Stimulated activated CD4-positive, alpha-beta T cell treated with anti-CD3 and anti-CD28 coated beads, TNF-alpha, amount 100 ng/mL, for 1 hour (primary cell): ENCODE results near the gene TMEM91.
"Not testable (repeated sequence)": the region's sequence is repeated elsewhere in the genome, so short reads cannot be mapped to it uniquely, and the experiment has no call there.

Experiments used
- DNase-seq, 3 donors: peaks; one replicate each; pipeline ENCODE4 v3.0.0-alpha.2; 2020; ENCODE audit warnings: low read depth in 3 of 3, low spot score in 1 of 3

Gene TMEM91

DNA sequence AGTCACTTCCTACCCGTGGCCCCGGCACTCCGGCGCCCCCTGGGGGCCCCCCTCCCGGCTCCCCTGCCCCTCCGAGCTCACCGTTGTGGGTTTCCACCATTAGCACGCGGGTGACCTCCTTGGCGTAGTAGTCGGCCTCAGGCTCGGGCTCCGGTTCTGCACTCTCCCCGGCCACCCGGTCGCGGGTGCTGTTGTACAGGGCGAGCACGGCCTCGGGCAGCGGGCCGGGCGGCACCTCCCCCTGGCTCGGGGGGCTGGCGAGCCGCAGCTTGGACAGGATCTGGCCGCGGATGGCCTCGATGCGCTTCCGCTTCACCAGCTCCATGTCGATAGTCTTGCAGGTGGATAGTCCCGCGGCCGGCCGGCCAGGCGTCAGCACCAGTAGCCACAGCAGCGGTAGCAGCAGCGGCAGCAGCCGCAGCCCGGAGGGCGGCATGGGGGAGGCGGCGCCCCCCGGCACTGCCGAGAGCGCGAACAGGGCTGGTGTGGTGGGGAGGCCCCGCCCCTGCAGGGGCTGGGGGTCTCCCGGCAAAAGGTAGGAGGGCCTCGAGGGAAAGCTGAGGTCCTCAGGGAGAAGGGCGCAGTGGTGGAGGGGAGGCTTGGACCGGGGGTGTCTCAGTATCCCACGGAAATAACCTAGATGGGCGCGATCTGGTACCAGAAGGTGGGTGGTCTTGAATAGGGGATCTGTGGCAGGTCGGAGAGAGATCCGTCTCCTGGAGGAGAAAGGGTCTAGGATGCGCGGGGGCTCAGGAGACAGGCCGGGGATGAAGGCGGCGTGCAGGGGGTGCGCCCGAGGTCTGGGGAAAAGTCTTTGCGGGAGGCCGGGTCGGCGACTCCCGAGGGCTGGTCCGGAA is 23.5 kb upstream of the TMEM91 start:
- DNase-seq, result peak in 2 of 3 donors; percentile 63 to 77

- peak; percentile 88 to 91 (median 90) for DNase-seq
These were observed 22.6 kb upstream of the TMEM91 start, which contains the start of gene TGFB1 for GRCh38 chr19:41353466-41354342. TGFB1 (minus strand) TSS chr19:41353922; CDS start chr19:41353044, 878 bp downstream.

DNA sequence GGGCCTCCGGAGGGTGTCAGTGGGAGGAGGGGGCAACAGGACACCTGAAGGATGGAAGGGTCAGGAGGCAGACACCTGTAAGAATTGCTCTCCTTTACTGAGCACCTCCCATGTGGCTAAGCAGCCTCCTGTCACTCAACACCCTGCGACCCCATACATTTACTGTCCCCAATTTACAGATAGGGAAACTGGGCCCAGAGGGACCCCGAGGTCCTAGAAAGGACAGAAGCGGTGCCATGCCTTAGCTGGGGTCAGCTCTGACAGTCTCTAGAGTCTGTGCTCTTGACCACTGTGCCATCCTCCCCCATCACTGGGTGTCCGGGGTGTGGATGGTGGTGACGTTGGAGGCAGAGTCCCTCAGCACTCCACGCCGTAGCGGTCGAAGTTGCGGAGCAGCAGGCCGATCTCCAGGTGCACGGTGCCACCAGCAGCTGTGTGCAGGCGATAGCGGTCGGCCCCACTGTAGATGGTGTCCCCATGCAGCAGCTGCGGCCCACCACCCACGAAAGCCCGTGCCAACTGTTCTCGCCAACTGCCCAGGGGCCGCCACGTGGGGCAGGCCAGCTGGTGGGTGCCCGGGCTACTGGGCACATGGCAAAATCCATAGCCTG is 21.9 kb upstream of the TMEM91 start:
- DNase-seq, result no peak

- no peak for DNase-seq
These were observed 21.3 kb upstream of the TMEM91 start for GRCh38 chr19:41355035-41355434.

- no peak for DNase-seq
These were observed 20.5 kb upstream of the TMEM91 start for GRCh38 chr19:41355802-41356201.

DNA sequence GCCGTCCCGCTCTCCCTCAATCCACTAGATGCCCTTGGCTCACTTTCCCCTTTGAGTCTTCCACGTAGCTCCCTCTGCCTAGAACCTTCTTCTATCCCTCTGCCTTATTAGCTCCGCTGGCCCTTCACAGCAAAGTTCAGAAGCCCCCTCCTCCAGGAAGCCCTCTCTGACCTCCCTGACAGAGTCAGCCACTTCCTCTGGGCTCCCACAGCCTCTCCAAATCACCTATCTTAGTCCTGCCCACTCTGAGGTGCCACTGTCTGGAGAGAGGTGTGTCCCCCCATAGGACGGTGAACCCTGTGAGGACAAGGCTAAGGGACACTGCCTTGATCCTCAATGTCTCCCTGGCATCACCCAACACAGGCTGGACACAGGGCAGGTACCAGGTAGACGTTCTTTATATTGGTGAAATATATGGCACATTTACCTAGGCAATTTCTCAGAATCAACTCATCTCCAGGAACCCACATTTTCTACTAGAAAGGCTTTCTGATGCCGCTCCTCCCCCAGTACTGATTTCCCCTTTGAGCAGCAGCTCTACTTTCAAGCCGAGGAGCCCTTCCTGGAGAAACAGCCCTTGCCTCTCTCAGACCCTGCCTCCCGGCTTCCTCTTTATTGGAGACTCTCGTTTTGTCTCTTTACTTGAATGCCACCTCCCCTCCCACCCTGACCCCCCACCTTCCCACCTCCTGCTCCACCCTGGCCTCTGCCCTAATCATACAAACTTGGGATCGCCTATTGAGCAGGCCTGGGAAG is 19.2 kb upstream of the TMEM91 start:
- DNase-seq, result no peak

GRCh38 chr19:41357746-41358145 is 18.6 kb upstream of the TMEM91 start:
- DNase-seq, result no peak

- no peak for DNase-seq
These were observed 16.6 kb upstream of the TMEM91 start for GRCh38 chr19:41359741-41360140.

DNA sequence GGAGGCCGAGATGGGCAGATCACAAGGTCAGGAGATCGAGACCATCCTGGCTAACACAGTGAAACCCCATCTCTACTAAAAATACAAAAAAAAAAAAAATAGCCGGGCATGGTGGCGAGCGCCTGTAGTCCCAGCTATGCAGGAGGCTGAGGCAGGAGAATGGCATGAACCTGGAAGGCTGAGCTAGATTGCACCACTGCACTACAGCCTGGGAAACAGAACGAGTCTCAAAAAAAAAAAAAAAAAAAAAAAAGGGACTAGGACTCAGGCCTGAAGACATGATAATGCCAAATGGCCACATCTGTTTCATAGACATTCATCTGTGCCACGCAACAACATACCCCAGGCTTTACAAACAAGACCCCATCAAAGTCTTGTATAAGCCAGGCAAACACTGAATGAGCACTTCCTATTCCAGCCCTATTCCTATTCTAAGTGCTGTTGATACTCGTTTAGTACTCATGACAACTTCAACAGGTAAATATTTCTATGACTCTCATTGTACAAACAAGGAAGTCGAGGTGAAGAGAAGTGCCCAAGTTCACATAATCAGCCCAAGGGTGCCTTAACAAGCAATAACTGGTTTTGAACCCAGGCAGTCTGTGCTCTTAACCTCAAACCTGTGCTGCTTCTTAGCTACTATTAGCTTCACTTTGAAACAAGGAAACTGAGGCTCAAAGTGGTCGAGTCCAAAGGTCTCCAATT is 14.0 kb upstream of the TMEM91 start:
- no peak for DNase-seq

DNA sequence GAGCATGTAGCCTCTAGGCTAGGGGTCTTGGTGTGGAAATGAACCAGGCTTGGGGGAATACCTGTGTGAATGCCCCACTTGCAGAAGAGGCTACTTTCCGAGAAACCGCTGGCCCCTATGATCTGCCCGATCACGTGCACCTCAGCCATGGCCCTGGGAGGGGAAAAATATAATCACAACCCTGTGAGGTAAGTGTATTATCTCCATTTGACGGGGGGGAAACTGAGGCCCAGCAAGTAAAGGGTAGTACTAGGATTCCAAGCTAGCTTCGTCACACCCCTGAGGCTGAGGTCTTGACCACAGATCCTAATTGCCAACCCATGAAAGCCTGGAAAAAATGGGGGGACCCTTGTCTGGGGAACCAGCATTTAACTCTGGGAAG is 13.0 kb upstream of the TMEM91 start:
- DNase-seq, result no peak

DNA sequence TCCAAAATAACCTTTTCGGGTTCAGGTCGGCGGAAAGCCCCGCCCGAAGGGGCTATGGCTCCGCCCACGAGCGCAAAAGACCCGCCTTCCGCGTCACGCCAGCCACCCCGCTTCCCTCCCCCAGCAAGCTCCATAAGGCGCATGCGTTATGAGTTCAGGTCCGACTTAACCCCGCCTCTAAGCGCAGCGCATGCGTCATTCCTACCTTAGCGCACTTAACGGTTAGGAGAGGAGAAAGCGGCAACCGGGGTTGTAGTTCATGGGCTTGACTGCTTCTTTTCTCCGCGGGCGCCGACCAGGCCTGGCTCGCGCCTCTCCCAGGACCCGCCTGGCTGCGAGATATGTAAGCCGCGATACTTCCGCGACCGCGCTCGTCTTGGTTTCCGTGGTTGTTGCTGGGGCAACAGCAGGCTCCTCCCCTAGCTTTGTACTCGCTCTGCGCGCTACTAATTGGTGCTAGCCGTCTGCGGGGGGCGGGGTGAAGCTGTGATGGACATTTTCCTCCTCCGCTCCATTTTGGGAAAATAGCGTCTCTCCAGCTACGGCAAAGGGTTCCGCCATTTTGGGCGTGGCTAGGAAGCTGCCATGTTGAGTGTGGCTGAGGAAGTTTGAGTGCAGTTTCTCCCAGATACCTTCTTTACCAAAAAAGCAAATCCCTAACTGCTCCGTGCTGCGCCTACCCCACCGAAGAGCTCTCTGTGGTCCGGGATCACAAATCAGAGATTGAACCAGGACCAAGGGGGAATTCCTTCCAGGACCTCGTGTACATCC is 12.4 kb upstream of the TMEM91 start, which contains the start of gene B9D2:
Gene B9D2, minus strand, starts transcription at position 397 of the 771 bp plus-strand sequence. CDS start 630 bp downstream, outside the sequence.
- DNase-seq, result peak; percentile 92 to 96 (median 96)

GRCh38 chr19:41364524-41365391 is 11.6 kb upstream of the TMEM91 start:
- DNase-seq, result no peak

DNA sequence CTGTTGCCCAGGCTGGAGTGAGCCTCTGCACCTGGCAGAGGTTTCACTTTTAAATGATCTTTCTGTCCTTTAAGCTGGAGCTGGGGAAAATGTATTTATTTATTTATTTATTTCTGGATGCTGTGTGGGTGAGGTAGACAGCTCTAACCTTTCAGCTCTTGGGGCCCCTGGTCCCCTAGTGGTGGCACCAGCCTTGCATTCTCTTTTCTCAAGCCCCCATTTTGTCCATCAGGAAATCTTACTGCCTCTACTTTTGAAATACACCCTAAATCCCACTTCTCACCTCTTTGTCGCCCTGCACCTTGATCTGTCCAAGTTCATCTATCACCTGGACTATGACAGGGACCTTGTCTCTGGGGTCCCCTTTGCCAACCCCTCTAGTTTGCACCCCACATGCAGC is 10.2 kb upstream of the TMEM91 start:
- DNase-seq, result no peak

DNA sequence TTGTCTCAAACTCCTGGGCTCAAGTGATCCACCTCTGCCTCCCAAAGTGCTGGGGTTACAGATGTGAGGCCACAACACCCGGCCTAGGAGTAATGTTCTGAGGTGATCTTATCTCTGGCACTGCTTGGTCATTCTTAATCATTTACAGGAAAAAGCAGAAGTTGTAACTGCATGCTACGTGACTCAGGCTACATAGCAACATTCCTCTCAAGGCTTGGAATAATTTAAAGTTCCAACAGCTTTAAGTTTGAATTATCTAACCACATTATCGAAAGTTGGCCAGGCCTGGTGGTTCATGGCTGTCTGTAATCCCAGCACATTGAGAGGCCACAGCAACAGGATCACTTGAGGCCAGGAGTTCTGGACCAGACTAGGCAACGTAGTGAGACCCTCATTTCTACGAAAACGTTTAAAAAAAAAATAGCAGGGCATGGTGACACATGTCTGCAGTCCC is 8.5 kb upstream of the TMEM91 start:
- no peak for DNase-seq

- no peak for DNase-seq
These were observed 6.6 kb upstream of the TMEM91 start for GRCh38 chr19:41369769-41370168.

- DNase-seq, result not testable (repeated sequence)
These were observed 5.2 kb upstream of the TMEM91 start for GRCh38 chr19:41371119-41371518.

GRCh38 chr19:41371541-41371940 is 4.8 kb upstream of the TMEM91 start:
- no peak for DNase-seq

DNA sequence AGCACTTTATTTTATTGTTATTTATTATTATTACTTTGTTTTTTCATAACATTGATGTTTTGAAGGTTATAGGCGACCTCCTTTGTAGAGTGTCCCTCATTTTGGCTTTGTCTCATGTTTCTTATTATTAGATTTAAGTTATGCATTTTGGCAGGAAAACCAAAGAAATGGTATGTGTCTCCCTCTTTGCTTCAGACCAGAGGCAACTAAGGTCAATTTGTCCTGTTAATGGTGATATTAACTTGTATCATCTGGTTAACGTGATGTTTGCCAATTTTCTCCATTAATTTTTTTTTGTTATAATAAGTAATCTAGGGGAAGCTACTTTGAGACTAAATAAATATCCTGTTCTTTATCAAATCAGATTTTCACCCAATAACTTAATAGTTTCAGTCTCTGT is 3.8 kb upstream of the TMEM91 start:
- no peak for DNase-seq
